ENCODE data around the gene C10orf88. TPM values are rescaled to one million over a fixed set of nuclear protein-coding genes. Genes with fewer than 3 reads are reported as not detected.

Gene C10orf88
- polyA plus RNA-seq, 1 donor (not counting 4 experiments of a cell fraction or from before 2014, with no cell fraction given), result 8.4 TPM

DNA sequence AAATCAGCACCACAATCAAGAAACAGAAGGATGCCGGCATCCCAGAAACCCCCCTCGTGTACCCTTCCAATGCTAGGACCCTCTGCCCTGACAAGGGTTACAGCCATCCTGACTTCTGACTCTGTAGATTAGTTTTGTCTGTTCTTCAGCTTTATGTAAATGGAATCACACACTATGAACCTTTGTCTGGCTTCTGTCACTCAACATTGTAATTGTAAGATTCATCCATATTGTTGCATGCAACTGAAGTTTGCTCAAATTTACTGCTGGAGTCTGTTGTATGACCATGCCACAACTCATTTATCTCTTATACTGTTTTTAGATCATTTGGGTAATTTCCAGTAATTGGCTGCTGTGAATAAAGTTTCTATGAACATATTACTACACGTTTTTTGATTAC, 46.1 kb upstream of the C10orf88 start:
- Histone ChIP-seq H3K79me2 (ENCODE audit: control insufficient read depth, insufficient read depth, low read length) (peaks cover 26% of the 10 kb centered on the region), H3K36me3 (ENCODE audit: control insufficient read depth in 2 of 2, extremely low read depth in 1 of 2, insufficient read depth in 2 of 2, low read length in 2 of 2) (peaks cover 0 to 8% of the 10 kb centered on the region in 2 experiments)
- dilution Hi-C loops (cut with MboI; ENCODE audit: extremely low pct_ligation_motif_present, low sequenced_read_pairs), result no loop called here

GRCh38 chr10:122999347-122999746, 45.3 kb upstream of the C10orf88 start:
- DNase-seq (ENCODE audit: low read depth, low spot score) (no peak), FAIRE-seq (no peak)
- Histone ChIP-seq H3K27ac (ENCODE audit: control insufficient read depth, insufficient read depth, low read length) (no peak overlapping the region), H3K4me2 (ENCODE audit: control insufficient read depth, extremely low read depth, insufficient read depth, low read depth, low read length) (no peak overlapping the region), H4K20me1 (ENCODE audit: control insufficient read depth, extremely low read depth, insufficient read depth, low read length) (no peaks in the 10 kb centered on the region), H3K9ac (ENCODE audit: control insufficient read depth, extremely low read depth, insufficient read depth, low read length) (no peak overlapping the region), H3K4me3 (ENCODE audit: control insufficient read depth in 2 of 3, extremely low read depth in 1 of 3, insufficient read depth in 2 of 3, low read depth in 1 of 3, low read length in 3 of 3) (no peak overlapping the region), H3K4me1 (ENCODE audit: control insufficient read depth, extremely low read depth, insufficient read depth, low read length) (no peaks in the 10 kb centered on the region), H3K79me2 (ENCODE audit: control insufficient read depth, insufficient read depth, low read length) (peaks cover 20% of the 10 kb centered on the region), H2AFZ (ENCODE audit: control insufficient read depth, low read length) (no peak overlapping the region), H3K9me3 (ENCODE audit: control insufficient read depth, low read depth, low read length) (no peaks in the 10 kb centered on the region), H3K27me3 (ENCODE audit: control insufficient read depth, extremely low read depth, insufficient read depth, low read length) (no peaks in the 10 kb centered on the region), H3K36me3 (ENCODE audit: control insufficient read depth in 2 of 2, extremely low read depth in 1 of 2, insufficient read depth in 2 of 2, low read length in 2 of 2) (peaks cover 2 to 9% of the 10 kb centered on the region in 2 experiments), H3K9me1 (ENCODE audit: control insufficient read depth, extremely low read depth, insufficient read depth, low read length) (no peaks in the 10 kb centered on the region)
- dilution Hi-C loops (cut with MboI; ENCODE audit: extremely low pct_ligation_motif_present, low sequenced_read_pairs), result no loop called here
- no peak for TF ChIP-seq CTCF (optimal IDR thresholded peaks at IDR 0.05 in 1 of 3, IDR thresholded peaks at IDR 0.05 in 1 of 3, conservative IDR thresholded peaks at IDR 0.05 in 1 of 3; ENCODE audit: extremely low read depth in 1 of 3, insufficient read depth in 2 of 3, low read length in 3 of 3)
- no peak for TF ChIP-seq EZH2 (IDR thresholded peaks at IDR 0.05; ENCODE audit: low read length)

More for the DNA sequence above, 46.1 kb upstream of the C10orf88 start:
- H3K27me3 ChIP-seq (ENCODE audit: control insufficient read depth, extremely low read depth, insufficient read depth, low read length), result no peaks in the 10 kb centered on the region
- no peak for DNase-seq (ENCODE audit: low read depth, low spot score)
- no peaks in the 10 kb centered on the region for H3K9me3 ChIP-seq (ENCODE audit: control insufficient read depth, low read depth, low read length)
- TF ChIP-seq CTCF (optimal IDR thresholded peaks at IDR 0.05 in 1 of 3, IDR thresholded peaks at IDR 0.05 in 1 of 3, conservative IDR thresholded peaks at IDR 0.05 in 1 of 3; ENCODE audit: extremely low read depth in 1 of 3, insufficient read depth in 2 of 3, low read length in 3 of 3) (no peak), EZH2 (IDR thresholded peaks at IDR 0.05; ENCODE audit: low read length) (no peak)
- FAIRE-seq, result no peak
- H3K9me1 ChIP-seq (ENCODE audit: control insufficient read depth, extremely low read depth, insufficient read depth, low read length), result no peaks in the 10 kb centered on the region
- no peak overlapping the region for H3K27ac ChIP-seq (ENCODE audit: control insufficient read depth, insufficient read depth, low read length)
- no peak overlapping the region for H3K4me2 ChIP-seq (ENCODE audit: control insufficient read depth, extremely low read depth, insufficient read depth, low read depth, low read length)
- H2AFZ ChIP-seq (ENCODE audit: control insufficient read depth, low read length), result no peak overlapping the region
- H3K4me1 ChIP-seq (ENCODE audit: control insufficient read depth, extremely low read depth, insufficient read depth, low read length), result no peaks in the 10 kb centered on the region
- H4K20me1 ChIP-seq (ENCODE audit: control insufficient read depth, extremely low read depth, insufficient read depth, low read length), result no peaks in the 10 kb centered on the region
- no peak overlapping the region for H3K9ac ChIP-seq (ENCODE audit: control insufficient read depth, extremely low read depth, insufficient read depth, low read length)
- H3K4me3 ChIP-seq (ENCODE audit: control insufficient read depth in 2 of 3, extremely low read depth in 1 of 3, insufficient read depth in 2 of 3, low read depth in 1 of 3, low read length in 3 of 3), result no peak overlapping the region

All from keratinocyte (primary cell).